Superior temporal gyrus (tissue), 1 donor: Measurements from ENCODE around the gene UROS.

ENCODE experiments used
- DNase-seq: peaks from one replicate; pipeline ENCODE4 v3.0.0-alpha.2; 2016; ENCODE audit errors: extremely low spot score

Gene UROS

GRCh38 chr10:125836746-125837145 lies 13.7 kb upstream of the UROS start:
- no peak for DNase-seq

GRCh38 chr10:125828311-125828710 lies 5.3 kb upstream of the UROS start:
- DNase-seq, result no peak

DNA sequence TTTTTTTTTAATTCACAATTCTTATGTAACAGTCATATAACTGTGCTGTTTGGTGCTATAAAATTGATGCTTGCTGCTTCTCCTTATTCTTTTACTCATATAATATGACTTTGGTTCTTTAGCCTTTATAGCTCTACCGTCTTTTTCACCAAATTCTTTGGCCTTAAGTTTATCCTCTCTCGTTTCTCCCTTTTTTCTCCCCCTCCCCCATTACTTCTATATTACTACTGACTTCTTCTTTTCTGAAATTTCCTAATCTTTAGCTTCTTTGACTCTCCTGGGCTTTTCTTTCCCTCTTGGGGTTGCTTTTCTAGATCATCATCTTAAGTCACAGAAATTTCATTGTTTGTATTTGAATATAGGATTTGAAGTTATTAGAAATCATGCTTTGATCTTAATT lies 4.1 kb upstream of the UROS start:
- no peak for DNase-seq

DNA sequence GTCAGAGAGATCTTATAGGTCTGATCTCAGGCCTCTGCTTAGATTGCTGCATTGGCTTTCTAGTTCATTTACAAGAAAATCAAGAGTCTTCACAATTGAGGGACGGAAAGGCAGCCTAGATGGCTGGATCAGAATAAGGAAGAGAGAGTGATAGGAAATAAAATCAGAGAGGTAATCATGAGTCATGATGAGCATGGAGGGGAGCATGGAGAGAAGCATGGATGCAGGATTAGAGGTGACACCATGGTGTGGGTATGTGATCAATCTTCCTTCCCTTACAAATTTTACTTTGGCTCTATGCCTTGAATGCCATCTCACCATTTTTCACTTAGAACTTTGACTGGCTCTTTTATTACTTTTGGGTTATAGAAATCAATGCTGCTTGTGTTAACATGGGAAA lies 1.7 kb upstream of the UROS start:
- DNase-seq, result no peak

DNA sequence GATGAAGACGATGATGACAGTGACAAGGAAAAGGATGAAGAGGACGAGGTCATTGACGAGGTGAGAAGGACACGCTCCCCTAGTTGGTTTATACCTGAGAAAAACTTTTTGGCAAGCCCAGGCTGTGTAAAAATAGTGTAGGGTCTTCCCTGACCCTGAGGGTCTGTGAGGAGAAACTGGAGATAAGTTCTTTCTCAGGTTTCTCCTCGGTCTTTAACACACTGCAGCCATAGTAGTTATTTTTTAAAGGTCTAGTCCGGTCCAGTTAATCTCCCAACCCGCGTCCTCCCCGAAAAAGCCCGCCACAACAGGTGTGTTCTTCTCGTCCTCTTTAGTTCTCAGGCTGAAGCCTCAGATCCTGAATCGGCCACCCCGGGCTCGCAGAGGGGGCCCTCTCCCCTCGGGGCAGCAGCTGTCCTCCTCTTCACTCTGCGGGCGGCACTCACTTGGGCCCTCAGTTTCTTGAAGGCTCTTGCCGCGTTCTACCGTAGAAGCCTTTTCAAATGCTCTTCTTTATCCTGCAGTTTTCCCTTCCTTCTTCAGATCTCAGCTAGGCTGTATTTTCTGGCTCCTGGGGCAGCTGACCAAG lies 699 bp upstream of the UROS start:
- DNase-seq, result no peak

DNA sequence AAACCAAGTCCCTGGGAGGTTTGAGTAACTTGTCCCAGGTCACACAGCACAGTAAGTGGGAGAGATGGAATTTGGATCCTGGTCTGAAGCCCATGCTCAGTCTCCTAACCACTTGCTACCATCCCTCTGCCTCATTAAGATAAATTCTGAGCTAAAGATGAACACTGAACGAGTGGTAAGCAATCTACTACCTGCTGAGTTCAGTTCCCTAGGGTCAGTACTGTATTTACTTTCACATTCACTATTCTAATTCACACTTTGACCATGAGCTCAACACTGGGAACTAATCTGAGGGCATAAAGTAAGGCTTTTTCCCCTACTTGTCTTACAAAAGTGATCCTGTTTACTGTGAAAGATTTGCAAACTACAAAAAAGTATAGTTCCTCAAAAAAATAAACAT lies 2.4 kb downstream of the UROS start:
- DNase-seq, result no peak

DNA sequence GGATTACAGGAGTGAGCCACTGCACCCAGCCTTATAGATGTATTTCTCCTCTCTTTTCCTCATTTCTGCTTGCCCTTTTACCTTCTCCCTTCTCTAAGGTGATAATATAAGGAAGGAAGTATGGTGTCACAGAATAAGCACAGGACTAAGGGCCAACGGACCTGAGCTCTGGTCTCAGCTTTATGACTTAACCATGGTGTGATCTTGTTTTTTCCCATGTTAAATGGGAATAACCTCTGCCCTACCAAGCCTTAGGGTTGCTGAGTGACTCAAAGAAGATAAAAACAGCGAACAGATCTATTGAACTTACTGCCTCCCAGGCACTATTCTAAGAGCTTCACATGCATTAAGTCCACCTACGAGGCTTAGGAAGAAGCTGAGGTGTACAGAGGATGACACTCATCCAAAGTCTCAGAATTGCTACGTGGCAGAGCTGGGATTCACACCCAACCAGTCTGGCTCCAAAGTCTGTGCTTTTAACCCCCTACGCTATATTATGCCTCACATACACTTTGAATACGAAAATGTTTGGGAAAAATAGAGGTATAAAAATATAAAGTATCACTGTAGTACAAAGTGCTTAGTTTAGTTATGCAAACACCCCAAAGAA lies 5.6 kb downstream of the UROS start:
- DNase-seq, result no peak

GRCh38 chr10:125816548-125816947 lies 6.5 kb downstream of the UROS start:
- DNase-seq, result no peak

DNA sequence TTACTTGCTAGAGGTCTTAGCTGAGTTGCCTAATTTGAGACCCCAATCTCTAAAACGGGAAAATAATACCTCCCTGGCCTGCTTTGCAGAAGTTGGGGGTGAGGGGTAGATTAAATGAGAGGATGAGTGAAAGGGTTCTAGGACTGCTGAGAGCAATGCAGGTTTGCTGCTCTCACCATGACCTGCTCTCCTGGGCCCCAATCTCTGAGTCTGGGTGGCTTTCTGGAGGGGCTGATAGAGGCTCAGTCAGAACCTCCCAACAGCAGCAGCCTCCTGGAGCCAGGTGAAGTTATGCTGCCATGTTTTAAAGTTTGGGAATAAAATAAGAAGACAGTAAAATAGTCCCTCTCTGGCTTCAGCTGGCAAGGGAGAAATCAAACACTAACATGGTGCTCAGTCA lies 7.3 kb downstream of the UROS start:
- no peak for DNase-seq

DNA sequence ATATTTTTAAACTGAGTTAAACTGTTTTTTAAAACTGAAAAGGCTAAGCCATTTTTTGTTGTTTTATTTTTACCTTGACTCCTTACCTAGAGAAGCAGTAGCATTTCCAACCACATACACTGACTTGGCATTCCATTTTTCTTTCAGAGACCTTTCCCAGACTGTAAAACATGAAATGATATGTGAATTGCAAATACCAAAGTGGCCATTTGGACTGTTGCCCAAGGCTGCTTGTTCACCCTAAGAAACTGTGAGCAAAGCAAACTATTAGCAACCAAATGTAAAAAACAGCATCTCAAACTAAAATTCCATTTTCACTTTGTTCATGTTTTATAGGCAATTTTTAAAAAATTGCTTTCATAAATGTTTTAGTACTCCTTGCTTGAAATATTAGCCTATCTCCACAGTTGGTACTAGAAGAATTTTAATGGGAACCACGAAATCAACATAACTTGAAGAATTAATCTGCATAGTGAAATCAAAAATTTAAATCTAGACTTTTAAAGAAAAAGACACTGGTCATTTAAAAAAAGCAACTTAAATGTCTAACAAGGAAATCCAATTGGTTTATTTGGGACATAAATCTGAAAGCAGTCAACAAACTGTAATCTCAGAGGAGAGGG lies 10.8 kb downstream of the UROS start:
- DNase-seq, result no peak

GRCh38 chr10:125811251-125811650 lies 11.8 kb downstream of the UROS start:
- DNase-seq, result no peak

DNA sequence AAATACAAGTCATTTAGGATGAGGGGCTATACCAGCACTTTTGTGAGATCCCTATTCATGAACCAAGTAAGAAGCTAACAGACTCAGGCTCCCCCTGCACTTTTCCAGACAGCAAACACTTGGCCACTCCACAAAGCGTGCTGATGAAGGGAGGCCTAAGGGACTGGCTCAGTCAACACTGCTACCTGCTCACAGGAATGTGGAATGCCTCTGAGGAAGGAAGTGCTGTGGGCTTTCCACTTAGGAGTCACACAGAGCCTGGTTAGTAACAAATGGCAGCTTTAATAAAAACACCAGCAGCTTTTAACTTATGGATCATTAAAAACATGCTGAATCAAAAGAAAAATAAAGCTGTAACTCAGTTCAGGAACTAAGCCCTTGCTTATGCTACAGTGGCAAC lies 15.0 kb downstream of the UROS start:
- no peak for DNase-seq

DNA sequence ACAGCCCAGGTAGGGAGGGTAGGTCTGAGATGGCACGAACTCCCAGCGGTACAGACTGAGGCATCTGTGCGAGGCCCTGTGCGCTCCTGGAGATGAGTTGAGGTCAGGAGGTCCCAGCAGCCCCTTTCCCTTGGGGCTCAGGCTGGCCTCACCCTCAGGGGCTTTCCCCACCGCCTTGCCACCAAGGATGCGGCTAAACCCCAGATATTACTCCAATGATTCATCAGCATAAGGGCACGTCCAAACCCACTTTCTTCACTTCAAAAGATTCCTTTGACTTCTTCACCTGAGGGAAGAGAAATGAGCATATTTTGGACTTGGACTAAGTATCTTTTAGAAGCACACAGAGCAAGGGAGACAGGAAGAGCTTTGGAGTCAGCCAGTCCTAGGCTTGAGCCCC lies 20.3 kb downstream of the UROS start:
- no peak for DNase-seq

DNA sequence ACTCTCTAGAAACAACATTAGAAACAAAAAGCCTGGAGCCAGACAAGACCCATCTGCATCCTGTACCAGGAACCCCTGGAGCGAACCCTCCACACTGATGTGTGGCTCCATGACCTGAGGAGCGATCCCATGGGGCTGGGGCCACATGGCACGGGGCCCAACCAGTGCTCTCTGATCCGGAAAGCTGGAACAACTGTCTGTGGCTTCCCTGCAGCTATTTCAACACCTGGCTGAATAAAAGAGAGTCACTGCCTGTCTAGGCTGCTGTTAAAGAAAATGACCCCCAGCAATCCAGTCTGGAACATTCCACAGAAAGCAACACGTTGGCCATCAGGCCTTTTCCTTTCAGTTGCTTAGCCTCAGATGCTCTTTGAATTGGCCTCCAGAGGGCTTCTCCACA lies 20.9 kb downstream of the UROS start:
- no peak for DNase-seq

GRCh38 chr10:125801574-125801973 lies 21.5 kb downstream of the UROS start:
- no peak for DNase-seq

DNA sequence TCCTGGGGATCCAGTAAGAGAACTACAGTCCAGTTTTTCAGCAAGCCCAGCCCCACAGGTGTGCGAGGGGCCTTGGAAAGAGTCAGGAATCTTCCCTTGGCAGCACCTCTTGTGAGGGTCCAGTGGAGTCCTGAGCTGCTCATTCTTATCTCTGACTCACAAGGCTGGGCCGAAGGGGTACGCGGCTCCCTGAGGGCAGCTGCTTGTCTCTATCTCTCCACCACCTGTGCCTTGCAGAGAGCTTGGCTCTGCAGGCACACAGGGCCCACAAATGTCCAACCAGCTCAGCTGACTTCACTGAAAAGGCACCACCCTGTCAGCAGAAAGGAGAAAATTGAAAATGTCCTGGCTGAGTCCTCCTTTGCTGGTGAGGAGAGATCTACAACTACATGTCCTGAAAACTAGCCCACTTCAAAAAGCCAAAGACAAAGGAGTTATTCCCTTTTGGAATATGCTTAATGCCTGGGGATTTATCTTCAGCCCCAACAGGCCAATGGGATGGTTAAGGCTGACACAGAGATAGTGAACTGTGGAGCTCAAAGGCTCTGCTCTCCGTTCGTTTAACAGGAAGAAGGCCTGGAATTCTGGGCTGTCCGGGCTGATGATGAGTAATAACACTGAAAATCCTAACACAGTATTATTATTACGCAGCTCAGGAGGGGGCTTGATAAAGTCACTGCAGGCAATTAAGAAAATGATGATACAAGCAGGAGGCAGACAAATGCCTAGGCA lies 23.4 kb downstream of the UROS start:
- no peak for DNase-seq

GRCh38 chr10:125797994-125798662 lies 24.9 kb downstream of the UROS start:
- no peak for DNase-seq

DNA sequence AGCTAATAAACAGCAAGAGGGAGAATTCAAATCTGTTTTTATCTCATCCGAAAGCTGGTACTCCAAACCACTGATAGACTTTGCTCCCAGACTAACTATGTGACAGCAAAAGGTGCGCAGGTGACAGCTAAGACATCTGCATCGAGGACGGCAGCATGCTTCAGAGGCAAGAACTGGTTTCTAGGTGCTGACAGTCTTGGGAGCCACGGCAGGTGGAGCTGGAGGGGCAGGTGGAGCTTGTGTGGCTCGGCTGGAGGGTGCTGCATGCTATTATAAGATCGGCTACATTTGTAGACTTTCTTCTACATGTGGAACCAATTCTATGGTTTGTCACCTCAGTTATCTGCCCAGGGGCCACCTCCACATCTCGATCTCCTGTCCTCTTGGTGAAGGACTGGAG lies 25.6 kb downstream of the UROS start:
- no peak for DNase-seq

- DNase-seq, result no peak
Measured at GRCh38 chr10:125795637-125796190, 27.3 kb downstream of the UROS start.

DNA sequence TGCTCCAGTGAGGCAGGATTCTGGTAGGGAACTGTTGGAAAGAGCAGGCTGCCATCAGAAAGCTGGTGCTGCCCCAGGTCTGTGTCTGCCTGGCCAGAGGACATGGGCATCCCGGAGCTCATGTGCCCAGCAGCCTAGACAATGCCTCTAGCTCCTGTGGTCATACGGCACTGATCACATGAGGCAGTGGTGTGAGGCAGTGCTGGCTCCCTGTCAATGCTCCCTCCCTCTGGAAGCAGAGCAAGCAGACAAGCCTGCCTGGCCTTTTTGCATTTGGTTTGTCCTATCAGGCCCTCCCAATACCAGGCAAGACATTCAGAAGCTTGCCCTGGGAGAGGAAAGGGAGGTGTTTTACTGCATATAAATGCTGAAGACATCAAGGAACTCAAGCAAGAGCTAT lies 27.9 kb downstream of the UROS start:
- DNase-seq, result peak; percentile 93

GRCh38 chr10:125792342-125793300 lies 30.4 kb downstream of the UROS start:
- no peak for DNase-seq
